Common myeloid progenitor, CD34-positive (primary cell): Measurements from ENCODE around the gene ULK4.
"Not testable (repeated sequence)": the region's sequence is repeated elsewhere in the genome, so short reads cannot be mapped to it uniquely, and the experiment has no call there.

Experiments
- CTCF ChIA-PET: fragments of 350-600 bp; sonication (Branson Sonifier 250); formaldehyde crosslinking; loops from one replicate; lab custom pipeline; 2021; ENCODE audit warnings: antibody characterized with exemption; lab: Charles Lee
- POLR2A ChIA-PET: fragments of 350-600 bp; sonication (Branson Sonifier 250); formaldehyde crosslinking; loops from one replicate; lab custom pipeline; 2021; ENCODE audit warnings: antibody characterized with exemption; lab: Charles Lee
- DNase-seq, 3 donors: peaks; one replicate each; pipeline versions ENCODE4 v3.0.0 to v3.0.0-alpha.2; 2013
- H3K27ac ChIP-seq, 2 experiments: 1 replicate in 1 of 2; 2 replicates in 1 of 2; pipeline ENCODE4 v1.7.0; 2013; ENCODE audit warnings: inconsistent platforms in 2 of 2, low read length in 2 of 2, mild to moderate bottlenecking in 2 of 2, low read depth in 1 of 2, moderate library complexity in 1 of 2; ENCODE audit not compliant: severe bottlenecking in 2 of 2, insufficient read depth in 1 of 2, poor library complexity in 1 of 2
- H3K27me3 ChIP-seq, 5 experiments: replicated peaks in 2 of 5; 1 replicate in 3 of 5; 2 replicates in 2 of 5; pipeline versions ENCODE4 v1.6.1 to v1.7.0; 2013; ENCODE audit warnings: low read length in 4 of 5, mild to moderate bottlenecking in 2 of 5, moderate library complexity in 2 of 5, inconsistent platforms in 1 of 5; ENCODE audit not compliant: insufficient read depth in 5 of 5, control insufficient read depth in 4 of 5
- H3K36me3 ChIP-seq, 4 experiments: 1 replicate in 2 of 4; 2 replicates in 2 of 4; pipeline versions ENCODE4 v1.6.1 to v1.7.0; 2013; ENCODE audit warnings: low read length in 3 of 4, control low read depth in 1 of 4, mild to moderate bottlenecking in 1 of 4; ENCODE audit not compliant: control insufficient read depth in 4 of 4, insufficient read depth in 4 of 4
- H3K4me1 ChIP-seq, 4 experiments: 1 replicate in 3 of 4; 2 replicates in 1 of 4; pipeline versions ENCODE4 v1.6.1 to v1.7.1; 2013; ENCODE audit warnings: low read length in 3 of 4, mild to moderate bottlenecking in 3 of 4, control low read depth in 1 of 4, inconsistent platforms in 1 of 4, moderate library complexity in 1 of 4; ENCODE audit not compliant: control insufficient read depth in 4 of 4, insufficient read depth in 4 of 4; ENCODE audit errors: control extremely low read depth in 1 of 4
- H3K4me3 ChIP-seq, 7 experiments: 1 replicate in 4 of 7; 2 replicates in 3 of 7; pipeline versions ENCODE4 v1.5.1 to v1.7.0; 2013; ENCODE audit warnings: mild to moderate bottlenecking in 7 of 7, low read length in 6 of 7, moderate library complexity in 6 of 7, inconsistent platforms in 2 of 7, low read depth in 2 of 7, control low read depth in 1 of 7; ENCODE audit not compliant: insufficient read depth in 4 of 7, control insufficient read depth in 1 of 7; ENCODE audit errors: extremely low read depth in 1 of 7
- H3K9me3 ChIP-seq, 5 experiments: 1 replicate in 4 of 5; 2 replicates in 1 of 5; pipeline versions ENCODE4 v1.6.1 to v1.7.1; 2013; ENCODE audit warnings: low read length in 4 of 5, mild to moderate bottlenecking in 2 of 5, inconsistent platforms in 1 of 5, low read depth in 1 of 5, moderate library complexity in 1 of 5; ENCODE audit not compliant: control insufficient read depth in 4 of 5, insufficient read depth in 2 of 5; ENCODE audit errors: control extremely low read depth in 1 of 5
- WGBS: methylation state at CpG from one replicate; pipeline ENCODE4 v1.1.5; 2013; ENCODE audit not compliant: insufficient coverage; 5-methylcytosine and 5-hydroxymethylcytosine counted together

Gene ULK4

DNA sequence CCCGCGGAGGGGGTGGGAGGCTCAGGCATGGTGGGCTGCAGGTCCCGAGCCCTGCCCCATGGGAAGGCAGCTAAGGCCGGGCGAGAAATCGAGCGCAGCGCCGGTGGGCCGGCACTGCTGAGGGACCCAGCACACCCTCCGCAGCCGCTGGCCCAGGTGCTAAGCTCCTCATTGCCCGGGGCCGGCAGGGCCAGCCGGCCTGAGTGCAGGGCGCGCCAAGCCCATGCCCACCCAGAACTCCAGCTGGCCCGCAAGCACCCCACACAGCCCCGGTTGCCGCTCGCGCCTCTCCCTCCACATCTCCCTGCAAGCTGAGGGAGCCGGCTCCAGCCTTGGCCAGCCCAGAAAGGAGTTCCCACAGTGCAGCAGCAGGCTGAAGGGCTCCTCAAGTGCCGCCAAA, 117.6 kb downstream of the ULK4 start:
- H3K4me1 ChIP-seq, CTCF ChIA-PET, H3K27ac ChIP-seq, H3K36me3 ChIP-seq, POLR2A ChIA-PET, H3K4me3 ChIP-seq, H3K27me3 ChIP-seq, DNase-seq: not testable (repeated sequence)
- peaks cover 0 to 13% (median 8%) of the 10 kb centered on the region in 5 experiments for H3K9me3 ChIP-seq
- WGBS: 93% methylated on average over 17 of the region's 24 CpGs

DNA sequence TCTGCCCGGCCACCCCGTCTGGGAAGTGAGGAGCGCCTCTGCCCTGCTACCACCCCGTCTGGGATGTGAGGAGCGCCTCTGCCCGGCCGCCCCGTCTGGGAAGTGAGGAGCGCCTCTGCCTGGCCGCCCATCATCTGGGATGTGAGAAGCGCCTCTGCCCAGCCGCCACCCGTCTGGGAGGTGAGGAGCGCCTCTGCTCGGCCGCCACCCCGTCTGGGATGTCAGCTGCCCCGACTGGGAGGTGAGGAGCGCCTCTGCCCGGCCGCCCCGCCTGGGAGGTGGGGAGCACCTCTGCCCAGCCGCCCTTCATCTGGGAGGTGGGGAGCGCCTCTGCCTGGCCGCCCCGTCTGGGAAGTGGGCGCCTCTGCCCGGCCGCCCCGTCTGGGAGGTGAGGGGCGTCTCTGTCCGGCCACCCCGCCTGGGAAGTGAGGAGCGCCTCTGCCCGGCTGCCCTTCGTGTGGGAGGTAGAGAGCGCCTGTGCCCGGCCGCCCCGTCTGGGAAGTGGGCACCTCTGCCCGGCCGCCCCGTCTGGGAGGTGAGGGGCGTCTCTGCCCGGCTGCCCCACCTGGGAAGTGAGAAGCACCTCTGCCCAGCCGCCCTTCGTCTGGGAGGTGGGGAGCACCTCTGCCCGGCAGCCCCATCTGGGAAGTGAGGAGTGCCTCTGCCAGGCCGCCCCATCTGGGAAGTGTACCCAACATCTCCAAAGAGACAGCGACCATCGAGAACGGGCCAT, 120.8 kb downstream of the ULK4 start:
- H3K4me3 ChIP-seq, POLR2A ChIA-PET, H3K27ac ChIP-seq, DNase-seq, H3K36me3 ChIP-seq, H3K4me1 ChIP-seq, CTCF ChIA-PET, H3K27me3 ChIP-seq: not testable (repeated sequence)
- 97% methylated on average over 47 of the region's 52 CpGs for WGBS
- H3K9me3 ChIP-seq: peaks cover 0 to 13% (median 8%) of the 10 kb centered on the region in 5 experiments

DNA sequence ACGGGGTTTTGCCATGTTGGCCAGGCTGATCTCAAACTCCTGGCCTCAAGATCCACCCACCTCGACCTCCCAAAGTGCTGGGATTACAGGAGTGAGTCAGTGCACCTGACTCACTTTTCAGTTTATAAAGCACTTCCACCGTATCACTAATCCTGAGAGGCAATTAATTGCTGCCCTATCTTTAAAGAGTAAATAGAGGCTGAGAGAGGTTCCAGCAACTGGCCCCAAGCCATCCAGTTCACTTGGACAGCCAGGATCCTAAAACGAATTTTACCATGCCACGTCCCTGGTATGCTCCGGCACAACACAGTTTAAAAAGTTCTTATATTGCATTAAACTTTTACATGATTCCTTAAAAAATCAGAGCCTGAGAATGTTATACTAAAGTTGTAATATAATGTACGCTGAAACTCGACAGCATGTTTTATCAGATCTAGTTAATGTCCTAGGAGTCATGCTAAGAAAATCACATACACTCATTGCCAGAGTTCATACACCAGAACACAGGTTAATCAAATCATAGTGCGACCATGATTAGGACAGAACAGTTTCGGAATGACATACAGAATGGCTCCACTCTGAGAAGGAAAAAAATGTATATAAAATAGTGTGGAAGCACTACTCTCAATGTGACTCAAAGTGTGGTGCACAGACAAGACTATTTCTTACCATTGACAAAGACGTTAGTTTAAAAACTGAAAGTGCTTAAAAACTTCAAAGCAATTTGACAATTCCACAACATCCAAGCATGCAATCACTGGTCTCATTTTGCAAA, 125.4 kb downstream of the ULK4 start:
- no peaks in the 10 kb centered on the region for H3K4me1 ChIP-seq
- H3K4me3 ChIP-seq: no peak overlapping the region
- WGBS: 100% methylated on average over 4 of the region's 11 CpGs
- peaks cover 0 to 4% (median 0%) of the 10 kb centered on the region in 5 experiments for H3K9me3 ChIP-seq
- ChIA-PET CTCF (no interaction called here), POLR2A (no interaction called here)
- H3K27ac ChIP-seq: no peak overlapping the region
- peaks cover 0 to 4% (median 2%) of the 10 kb centered on the region in 4 experiments for H3K36me3 ChIP-seq
- DNase-seq: no peak
- H3K27me3 ChIP-seq: no peaks in the 10 kb centered on the region

GRCh38 chr3:41833628-41834027, 128.3 kb downstream of the ULK4 start:
- Histone ChIP-seq H3K27me3 (no peaks in the 10 kb centered on the region), H3K4me3 (no peak overlapping the region), H3K9me3 (peaks cover 0 to 2% (median 0%) of the 10 kb centered on the region in 5 experiments), H3K4me1 (no peaks in the 10 kb centered on the region), H3K36me3 (peaks cover 0 to 4% (median 2%) of the 10 kb centered on the region in 4 experiments), H3K27ac (no peak overlapping the region)
- no CpG with 5 or more reads among the region's 3 CpGs for WGBS
- ChIA-PET CTCF (no interaction called here), POLR2A (interaction anchor here (0.6 kb wide), 1 partner anchor 978 kb away, joined by 3 read pairs; no protein-coding TSS in a partner anchor)
- no peak for DNase-seq

GRCh38 chr3:41819236-41819635, 142.7 kb downstream of the ULK4 start:
- POLR2A ChIA-PET: no interaction called here
- Histone ChIP-seq H3K27ac (no peak overlapping the region), H3K36me3 (peaks cover 0 to 12% (median 3%) of the 10 kb centered on the region in 4 experiments), H3K4me1 (no peaks in the 10 kb centered on the region), H3K4me3 (no peak overlapping the region), H3K27me3 (no peaks in the 10 kb centered on the region), H3K9me3 (peaks cover 0 to 9% (median 0%) of the 10 kb centered on the region in 5 experiments)
- 100% methylated on average over 1 of the region's 3 CpGs for WGBS
- no peak for DNase-seq
- CTCF ChIA-PET: interaction anchor here (1.7 kb wide), 1 partner anchor 32 kb away, joined by 3 read pairs; no protein-coding TSS in a partner anchor

DNA sequence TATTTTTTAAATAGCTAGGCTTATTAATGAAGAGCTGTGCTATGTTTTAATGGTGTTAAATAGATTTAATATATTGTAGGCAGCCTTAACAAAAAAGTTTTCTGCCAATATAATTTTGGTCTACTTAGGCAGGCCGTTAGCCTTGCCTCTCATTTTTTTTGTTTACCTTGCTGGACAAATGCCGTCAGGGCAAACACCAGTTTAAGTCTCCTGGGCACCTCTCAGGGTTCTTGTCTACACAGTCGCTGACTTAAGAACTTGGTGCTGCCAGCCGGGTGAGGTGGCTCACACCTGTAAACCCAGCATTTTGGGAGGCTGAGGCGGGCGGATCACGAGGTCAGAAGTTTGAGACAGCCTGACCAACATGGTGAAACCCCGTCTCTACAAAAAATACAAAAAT, 153.3 kb downstream of the ULK4 start:
- H3K27ac ChIP-seq: no peak overlapping the region
- H3K4me3 ChIP-seq: no peak overlapping the region
- H3K9me3 ChIP-seq: no peaks in the 10 kb centered on the region
- ChIA-PET CTCF (no interaction called here), POLR2A (no interaction called here)
- peaks cover 0 to 2% (median 0%) of the 10 kb centered on the region in 4 experiments for H3K36me3 ChIP-seq
- 100% methylated on average over 7 of the region's 8 CpGs for WGBS
- no peaks in the 10 kb centered on the region for H3K27me3 ChIP-seq
- no peak for DNase-seq
- no peaks in the 10 kb centered on the region for H3K4me1 ChIP-seq

DNA sequence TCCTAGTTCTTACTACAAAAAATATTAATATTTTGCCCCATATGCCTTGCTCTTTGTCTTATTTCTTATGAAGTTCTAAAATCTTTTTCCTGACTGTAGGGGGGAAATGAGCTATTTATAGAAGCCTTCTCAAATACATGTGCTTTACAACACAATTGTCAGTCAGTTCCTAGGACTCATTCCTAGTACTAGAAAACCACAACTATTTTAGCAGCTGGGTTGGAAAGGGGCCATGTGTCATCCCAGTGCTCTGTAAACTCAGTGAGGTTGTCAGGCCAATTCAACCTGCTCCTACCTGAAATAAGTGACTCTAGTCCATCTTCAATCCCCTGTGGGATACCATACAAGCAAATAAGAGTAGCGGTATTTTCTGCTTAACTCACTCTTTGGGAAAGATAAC, 153.8 kb downstream of the ULK4 start:
- H3K4me1 ChIP-seq: no peaks in the 10 kb centered on the region
- ChIA-PET POLR2A (no interaction called here), CTCF (no interaction called here)
- H3K27me3 ChIP-seq: no peaks in the 10 kb centered on the region
- peaks cover 0 to 2% (median 0%) of the 10 kb centered on the region in 4 experiments for H3K36me3 ChIP-seq
- no peak for DNase-seq
- WGBS: no CpG with 5 or more reads among the region's 1 CpG
- no peak overlapping the region for H3K27ac ChIP-seq
- H3K9me3 ChIP-seq: no peaks in the 10 kb centered on the region
- H3K4me3 ChIP-seq: no peak overlapping the region
